IMR-90 (cell line): ENCODE results near the gene DYNLT2. TPM values are rescaled to one million over a fixed set of nuclear protein-coding genes. Genes with fewer than 3 reads are reported as not detected.

Source experiments
- ATAC-seq: fragments of 200-7000 bp; cut with Tn5 transposase; 2 replicates; pipeline ENCODE4 v1.9.1; 2020; ENCODE audit warnings: low read depth, mild to moderate bottlenecking, moderate library complexity
- BruUV-seq: library from RNA; stranded (reverse); fragments of 400-500 nt; replicated peaks from 2 replicates; lab custom pipeline; 2021; lab: Mats Ljungman, UMichigan
- CTCF ChIA-PET: fragments of 300-600 bp; formaldehyde crosslinking; extraction: SDS; loops from one replicate; lab custom pipeline; 2021; ENCODE audit warnings: antibody characterized with exemption; lab: Yijun Ruan, JAX
- POLR2A ChIA-PET: fragments of 300-600 bp; sonication (Branson Sonifier 250); formaldehyde crosslinking; loops from one replicate; lab custom pipeline; 2022; ENCODE audit warnings: antibody characterized with exemption; ENCODE audit not compliant: unreplicated experiment; lab: Charles Lee
- DNase-seq: peaks from one replicate; pipeline ENCODE4 v3.0.0; 2013
- H2AFZ ChIP-seq: replicated peaks from 2 replicates; pipeline ENCODE3; 2013; ENCODE audit warnings: low read length, mild to moderate bottlenecking; ENCODE audit not compliant: poor library complexity
- H2AK5ac ChIP-seq: 2 replicates; pipeline ENCODE4 v1.6.1; 2013; ENCODE audit warnings: low read depth, low read length, inconsistent platforms
- H2AK9ac ChIP-seq: replicated peaks from 2 replicates; pipeline ENCODE3; 2013; ENCODE audit warnings: mild to moderate bottlenecking, low read depth, low read length, moderate library complexity; ENCODE audit not compliant: poor library complexity
- H2BK120ac ChIP-seq: 2 replicates; pipeline ENCODE4 v1.6.1; 2013; ENCODE audit warnings: low read depth, low read length, inconsistent platforms
- H2BK15ac ChIP-seq: 3 replicates; pipeline ENCODE4 v1.6.1; 2013; ENCODE audit warnings: low read depth, low read length, inconsistent platforms
- H2BK20ac ChIP-seq: 2 replicates; pipeline ENCODE4 v1.6.1; 2013; ENCODE audit warnings: low read depth, mild to moderate bottlenecking, inconsistent platforms, low read length, moderate library complexity
- H2BK5ac ChIP-seq: 2 replicates; pipeline ENCODE4 v1.6.1; 2013; ENCODE audit warnings: mild to moderate bottlenecking, low read depth, low read length, inconsistent platforms; ENCODE audit not compliant: poor library complexity, severe bottlenecking
- H3K14ac ChIP-seq: replicated peaks from 2 replicates; pipeline ENCODE4 v1.6.1; 2013; ENCODE audit warnings: low read depth, low read length, inconsistent platforms
- H3K18ac ChIP-seq: 2 replicates; pipeline ENCODE4 v1.6.1; 2013; ENCODE audit warnings: low read depth, low read length, control low read depth
- H3K23ac ChIP-seq: 2 replicates; pipeline ENCODE4 v1.6.1; 2013; ENCODE audit warnings: low read depth, low read length, inconsistent platforms
- H3K27ac ChIP-seq: 2 replicates; pipeline ENCODE4 v1.5.1; 2013; ENCODE audit warnings: mild to moderate bottlenecking, control low read depth, low read length; ENCODE audit not compliant: insufficient read depth
- H3K27me3 ChIP-seq: 2 replicates; pipeline ENCODE4 v1.6.1; 2013; ENCODE audit warnings: low read length; ENCODE audit not compliant: control insufficient read depth, insufficient read depth
- H3K36me3 ChIP-seq: 2 replicates; pipeline ENCODE4 v1.6.1; 2013; ENCODE audit warnings: low read length, mixed read lengths; ENCODE audit not compliant: control insufficient read depth, insufficient read depth
- H3K4ac ChIP-seq: 2 replicates; pipeline ENCODE4 v1.6.1; 2013; ENCODE audit warnings: low read depth, low read length, inconsistent platforms
- H3K4me1 ChIP-seq: 2 replicates; pipeline ENCODE4 v1.6.1; 2013; ENCODE audit warnings: low read length, mixed read lengths; ENCODE audit not compliant: control insufficient read depth, insufficient read depth
- H3K4me2 ChIP-seq: 2 replicates; pipeline ENCODE4 v1.6.1; 2013; ENCODE audit warnings: low read depth, mild to moderate bottlenecking, control low read depth, low read length, moderate library complexity
- H3K4me3 ChIP-seq: 2 replicates; pipeline ENCODE4 v1.5.1; 2013; ENCODE audit warnings: low read depth, mild to moderate bottlenecking, control low read depth, low read length, moderate library complexity; ENCODE audit not compliant: insufficient read depth
- H3K56ac ChIP-seq: 2 replicates; pipeline ENCODE4 v1.6.1; 2013; ENCODE audit warnings: low read length, inconsistent platforms; ENCODE audit not compliant: insufficient read depth; ENCODE audit errors: extremely low read depth
- H3K79me1 ChIP-seq, 2 experiments: 2 replicates each; pipeline ENCODE4 v1.6.1; 2013; ENCODE audit warnings: low read length in 2 of 2, inconsistent platforms in 1 of 2, low read depth in 1 of 2
- H3K9ac ChIP-seq: 2 replicates; pipeline ENCODE4 v1.6.1; 2013; ENCODE audit warnings: low read depth, low read length, control low read depth
- H3K9me1 ChIP-seq: 2 replicates; pipeline ENCODE4 v1.6.1; 2013; ENCODE audit warnings: low read length, inconsistent platforms; ENCODE audit not compliant: insufficient read depth
- H3K9me3 ChIP-seq: 2 replicates; pipeline ENCODE4 v1.6.1; 2013; ENCODE audit warnings: low read length; ENCODE audit not compliant: control insufficient read depth, insufficient read depth
- H4K20me1 ChIP-seq: 2 replicates; pipeline ENCODE4 v1.6.1; 2013; ENCODE audit warnings: low read length, inconsistent platforms; ENCODE audit not compliant: insufficient read depth
- H4K5ac ChIP-seq: 2 replicates; pipeline ENCODE4 v1.6.1; 2013; ENCODE audit warnings: mild to moderate bottlenecking, low read depth, low read length, control low read depth
- H4K8ac ChIP-seq, 2 experiments: 2 replicates each; pipeline ENCODE4 v1.6.1; 2013; ENCODE audit warnings: low read depth in 2 of 2, low read length in 2 of 2, control low read depth in 1 of 2, inconsistent platforms in 1 of 2
- H4K91ac ChIP-seq: 2 replicates; pipeline ENCODE4 v1.6.1; 2013; ENCODE audit warnings: low read depth, low read length, inconsistent platforms; ENCODE audit not compliant: insufficient read depth
- BHLHE40 ChIP-seq: fragments of 150-350 bp; IDR thresholded peaks from 2 replicates; pipeline ENCODE4 v1.6.1; 2016; ENCODE audit warnings: mild to moderate bottlenecking, low read depth, low read length
- FOS ChIP-seq: fragments of 150-350 bp; IDR thresholded peaks from 2 replicates; pipeline ENCODE4 v1.6.1; 2016; ENCODE audit warnings: low read depth, low read length
- NFE2L2 ChIP-seq: fragments of 150-350 bp; IDR thresholded peaks from 2 replicates; pipeline ENCODE4 v1.6.1; 2016; ENCODE audit warnings: low read depth, mild to moderate bottlenecking, low read length
- RFX5 ChIP-seq: IDR thresholded peaks from 2 replicates; pipeline ENCODE4 v1.8.0; 2012; ENCODE audit warnings: low read depth, mild to moderate bottlenecking, low read length, moderate library complexity
- WGBS, 2 experiments: methylation state at CpG; one replicate each; pipeline versions ENCODE4 v1.1.5 to v1.1.7; 2013; ENCODE audit warnings: missing lambda C conversion rate in 2 of 2; ENCODE audit not compliant: insufficient read length in 1 of 2; ENCODE audit errors: extremely low coverage in 2 of 2; 5-methylcytosine and 5-hydroxymethylcytosine counted together
- dilution Hi-C: fragments of 300-500 bp; cut with HindIII; formaldehyde crosslinking; loops from one replicate; pipeline ENCODE4 v1.14.3; 2018; ENCODE audit warnings: low sequenced_read_pairs; ENCODE audit not compliant: unreplicated experiment
- in situ Hi-C: fragments of 300-500 bp; cut with MboI; formaldehyde crosslinking; loops from 3 replicates; pipeline ENCODE4 v1.14.3; 2019; ENCODE audit warnings: low sequenced_read_pairs, inconsistent platforms, mixed read lengths
- intact Hi-C: fragments of 100-400 bp; cut with micrococcal nuclease; formaldehyde crosslinking; loops from 2 replicates; pipeline ENCODE4 v1.10.0; 2022
- polyA plus RNA-seq, 3 experiments: library from polyadenylated mRNA; depleted of rRNA; stranded (reverse); fragments of >200 nt; gene quantifications; 2 replicates each; pipeline ENCODE4 v1.2.3, GENCODE V29; 2012; ENCODE audit warnings: low replicate concordance in 1 of 3
- total RNA-seq: library from RNA; depleted of rRNA; stranded (reverse); fragments of >200 nt; gene quantifications from 2 replicates; pipeline ENCODE4 v1.2.3, GENCODE V29; 2012

The DYNLT2 gene
- total and polyA plus RNA-seq, 2 of the 4 experiments (the other 2 are of a cell fraction) = 0.36 to 0.44 TPM

- H3K4me2 ChIP-seq = no peak overlapping the region
- no peak overlapping the region for H3K56ac ChIP-seq
- H3K14ac ChIP-seq = no peak overlapping the region
- BruUV-seq = no TSS peak
- H3K27ac ChIP-seq = no peak overlapping the region
- no peak for TF ChIP-seq FOS
- TF ChIP-seq NFE2L2 = no peak
- TF ChIP-seq RFX5 = no peak
- no peak for TF ChIP-seq BHLHE40
- DNase-seq (no peak), ATAC-seq (no peak)
- H2AK9ac ChIP-seq = no peak overlapping the region
- H3K9me1 ChIP-seq = 0 out of 2 replicates have a peak, but pooled peaks cover 4% of the 10 kb centered on the region
- intact Hi-C loops (loop anchor here (5.0 kb wide), 1 partner anchor 520 kb away; no protein-coding TSS in a partner anchor), dilution Hi-C loops (no loop called here), in situ Hi-C loops (loop anchor here (10.0 kb wide), 2 partner anchors 512 to 722 kb away; partner anchors contain the start of gene FAM120B)
- H2BK15ac ChIP-seq = no peak overlapping the region
- no peak overlapping the region for H2AFZ ChIP-seq
- no peak overlapping the region for H3K23ac ChIP-seq
- no peak overlapping the region for H4K8ac ChIP-seq
- no peak overlapping the region for H4K5ac ChIP-seq
- H3K9me3 ChIP-seq = no peaks in the 10 kb centered on the region
- peaks cover 9% of the 10 kb centered on the region; the same call in 1 of the 2 replicates for H3K27me3 ChIP-seq
- H3K18ac ChIP-seq = no peak overlapping the region
- POLR2A ChIA-PET = no interaction called here
- no peaks in the 10 kb centered on the region for H3K36me3 ChIP-seq
- no peak overlapping the region for H3K4ac ChIP-seq
- no peak overlapping the region for H2AK5ac ChIP-seq
- 93% methylated on average over 3 of the region's 21 CpGs; no CpG with 5 or more reads in 1 of the 2 experiments for WGBS, 2 experiments
- H3K4me1 ChIP-seq = peaks cover 3% of the 10 kb centered on the region; the same call in 1 of the 2 replicates
- no peaks in the 10 kb centered on the region for H4K20me1 ChIP-seq
- no peak overlapping the region for H4K91ac ChIP-seq
- H2BK5ac ChIP-seq = no peak overlapping the region
- CTCF ChIA-PET = interaction anchor here (0.5 kb wide), 1 partner anchor 620 kb away, joined by 3 read pairs; no protein-coding TSS in a partner anchor
- no peaks in the 10 kb centered on the region for H3K79me1 ChIP-seq
- no peak overlapping the region for H2BK20ac ChIP-seq
- no peak overlapping the region for H3K4me3 ChIP-seq
- H2BK120ac ChIP-seq = no peak overlapping the region
- H3K9ac ChIP-seq = no peak overlapping the region
Observed at GRCh38 chr6:169792306-169793015, 41.1 kb upstream of the DYNLT2 start.
